Iris pigment epithelial cell (primary cell): Measurements from ENCODE around the gene MAP2K4.
"Not testable (repeated sequence)": the region's sequence is repeated elsewhere in the genome, so short reads cannot be mapped to it uniquely, and the experiment has no call there.

ENCODE experiments used
- DNase-seq: peaks from one replicate; pipeline ENCODE4 v3.0.0-alpha.2; 2011; ENCODE audit warnings: low read depth

The MAP2K4 gene

DNA sequence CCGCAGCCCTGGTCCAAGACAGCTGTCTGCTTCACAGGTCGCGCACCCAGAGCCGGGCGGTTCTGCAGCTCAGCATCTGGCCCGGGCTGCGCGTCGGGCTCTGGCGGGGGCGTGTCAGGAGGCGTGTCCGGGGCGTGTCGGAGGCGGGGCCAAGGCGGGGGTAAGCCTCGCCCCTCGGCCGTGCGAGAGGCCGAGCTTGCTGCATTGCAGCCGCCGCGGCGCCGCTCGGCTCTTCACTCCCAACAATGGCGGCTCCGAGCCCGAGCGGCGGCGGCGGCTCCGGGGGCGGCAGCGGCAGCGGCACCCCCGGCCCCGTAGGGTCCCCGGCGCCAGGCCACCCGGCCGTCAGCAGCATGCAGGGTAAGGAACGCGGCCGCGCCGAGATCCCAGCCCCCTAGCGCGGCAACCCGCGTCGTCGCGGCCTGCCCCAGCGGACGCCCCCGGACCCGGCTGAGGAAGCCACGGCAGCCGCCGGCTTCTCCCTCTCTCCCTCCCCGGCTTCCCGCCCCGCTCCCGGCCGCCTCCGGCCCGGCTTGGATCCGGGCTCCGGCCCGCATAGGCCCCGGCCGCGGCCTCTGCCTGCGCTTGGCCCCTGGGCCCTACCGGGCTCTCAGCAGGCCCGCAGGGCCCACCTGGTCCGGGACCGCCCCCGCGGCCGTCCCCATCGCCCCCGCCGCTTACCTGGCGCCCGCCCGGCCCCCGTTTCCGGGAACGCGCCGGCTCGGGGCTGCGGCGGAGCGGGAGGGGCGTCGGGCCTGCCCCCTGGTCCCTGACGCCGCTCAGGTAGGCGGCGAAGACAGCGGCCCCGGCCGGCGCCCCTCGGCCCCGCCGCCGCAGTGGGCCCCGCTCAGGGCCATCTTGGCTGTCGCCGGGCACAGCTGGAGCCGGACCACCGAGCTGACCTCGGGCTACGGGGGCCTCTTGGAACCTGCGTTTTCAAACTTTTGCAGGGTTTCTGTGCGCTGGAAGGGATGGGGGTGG lies at the start of gene MAP2K4:
Gene MAP2K4, plus strand, starts transcription at position 236 of the 981 bp plus-strand sequence. Its CDS starts 10 bp downstream, at position 246.
- peak; percentile 89 for DNase-seq

DNA sequence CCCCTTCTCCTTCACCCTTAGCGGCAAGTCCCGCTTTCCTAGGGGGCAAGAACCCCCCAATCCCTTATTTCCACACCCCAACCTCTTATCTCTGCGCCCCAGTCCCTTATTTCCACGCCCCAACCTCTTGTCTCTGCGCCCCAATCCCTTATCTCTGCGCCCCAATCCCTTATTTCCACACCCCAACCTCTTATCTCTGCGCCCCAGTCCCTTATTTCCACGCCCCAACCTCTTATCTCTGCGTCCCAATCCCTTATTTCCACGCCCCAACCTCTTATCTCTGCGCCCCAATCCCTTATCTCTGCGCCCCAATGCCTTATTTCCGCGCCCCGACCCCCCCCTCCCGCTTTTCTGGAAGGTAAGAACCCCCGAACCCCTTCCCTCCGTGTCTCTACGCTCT lies 47.9 kb upstream of the MAP2K4 start:
- DNase-seq, result not testable (repeated sequence)

GRCh38 chr17:11979795-11980194 lies 40.9 kb upstream of the MAP2K4 start:
- no peak for DNase-seq

DNA sequence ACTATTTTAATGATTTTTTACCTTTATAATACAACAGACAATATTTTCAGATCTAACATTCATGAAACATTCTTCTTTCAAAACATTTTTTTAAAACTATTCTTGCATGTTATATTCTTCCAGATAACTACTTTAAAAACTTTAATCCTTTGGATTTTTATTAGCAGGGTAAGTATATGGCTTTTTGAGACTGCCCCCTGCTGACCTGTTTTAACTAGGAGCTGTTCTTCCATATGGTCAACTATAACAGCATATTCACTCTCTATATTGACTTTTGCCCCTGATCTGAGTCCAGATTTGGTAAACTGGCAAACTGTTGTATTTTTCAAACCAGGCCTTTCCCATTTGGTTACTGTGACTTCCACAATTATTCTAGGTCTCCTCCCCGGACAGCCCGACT lies 39.9 kb upstream of the MAP2K4 start:
- peak; percentile 13 for DNase-seq

DNA sequence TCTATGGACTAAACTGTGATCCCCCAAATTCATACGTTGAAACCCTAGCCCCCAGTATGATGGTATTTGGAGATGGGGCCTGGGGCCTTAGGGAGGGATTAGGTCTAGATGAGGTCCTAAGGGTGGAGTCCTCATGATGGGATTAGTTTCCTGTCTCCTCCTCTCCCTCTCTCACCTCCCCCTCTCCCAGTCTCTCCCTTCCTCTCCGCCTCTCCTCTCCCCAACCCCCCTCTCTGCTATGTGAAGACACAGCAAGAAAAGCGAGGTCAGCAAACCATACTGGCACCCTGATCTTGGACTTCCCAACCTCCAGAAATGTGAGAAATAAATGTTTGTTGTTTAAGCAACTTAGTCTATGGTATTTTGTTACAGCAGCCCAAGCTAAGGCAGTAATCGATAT lies 38.8 kb upstream of the MAP2K4 start:
- DNase-seq, result no peak

DNA sequence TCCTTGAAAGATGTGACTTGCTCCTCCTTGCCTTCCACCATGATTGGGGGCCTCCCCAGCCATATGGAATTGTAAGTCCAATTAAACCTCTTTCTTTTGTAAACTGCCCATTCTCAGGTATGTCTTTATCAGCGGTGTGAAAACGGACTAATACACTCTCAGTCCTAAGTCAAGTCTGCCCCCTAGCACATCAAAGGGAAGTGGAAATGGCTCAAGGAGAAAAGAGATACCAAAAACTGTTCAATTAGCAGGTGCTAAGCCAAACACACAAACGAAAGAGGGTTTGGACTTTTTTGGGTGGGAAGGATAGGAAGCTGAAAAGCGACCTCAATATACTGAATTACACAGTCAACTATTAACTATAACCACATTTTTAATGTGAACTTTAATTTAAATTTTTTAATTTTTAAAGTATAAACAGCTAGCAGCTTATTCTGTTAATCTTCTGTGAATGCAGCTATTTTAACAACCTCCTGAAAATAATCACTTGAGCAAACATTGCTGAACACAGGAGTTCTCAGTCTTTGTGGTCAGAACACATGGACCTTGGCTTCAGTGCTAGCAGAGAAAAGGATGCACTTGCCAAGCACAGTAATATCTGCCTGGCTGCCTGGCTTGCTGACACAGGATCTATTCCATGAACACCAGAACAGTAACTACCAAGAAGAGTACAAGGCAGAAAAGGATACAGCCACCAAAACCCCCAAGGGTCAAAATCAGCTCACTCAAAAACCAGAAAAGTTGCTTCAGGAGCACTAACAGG lies 34.3 kb upstream of the MAP2K4 start:
- DNase-seq, result peak; percentile 14

DNA sequence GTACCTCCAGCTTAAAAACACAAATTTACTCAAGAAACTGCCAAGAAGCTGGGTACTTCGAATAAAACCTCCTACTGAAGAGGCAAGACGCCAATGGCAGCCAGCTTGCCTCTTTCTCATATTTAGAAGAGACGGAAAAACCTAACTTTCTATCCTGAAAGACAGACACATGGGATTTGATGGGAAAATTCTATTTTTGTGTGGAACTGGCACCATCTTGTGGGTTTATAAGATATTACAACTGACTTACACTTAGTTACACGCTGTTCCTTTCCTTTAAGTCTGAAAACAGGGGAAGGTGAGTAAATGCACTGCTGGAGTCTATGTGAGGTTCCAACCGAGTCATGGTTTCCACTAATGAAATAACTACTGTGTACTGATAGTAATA lies 33.7 kb upstream of the MAP2K4 start:
- DNase-seq, result peak; percentile 57

DNA sequence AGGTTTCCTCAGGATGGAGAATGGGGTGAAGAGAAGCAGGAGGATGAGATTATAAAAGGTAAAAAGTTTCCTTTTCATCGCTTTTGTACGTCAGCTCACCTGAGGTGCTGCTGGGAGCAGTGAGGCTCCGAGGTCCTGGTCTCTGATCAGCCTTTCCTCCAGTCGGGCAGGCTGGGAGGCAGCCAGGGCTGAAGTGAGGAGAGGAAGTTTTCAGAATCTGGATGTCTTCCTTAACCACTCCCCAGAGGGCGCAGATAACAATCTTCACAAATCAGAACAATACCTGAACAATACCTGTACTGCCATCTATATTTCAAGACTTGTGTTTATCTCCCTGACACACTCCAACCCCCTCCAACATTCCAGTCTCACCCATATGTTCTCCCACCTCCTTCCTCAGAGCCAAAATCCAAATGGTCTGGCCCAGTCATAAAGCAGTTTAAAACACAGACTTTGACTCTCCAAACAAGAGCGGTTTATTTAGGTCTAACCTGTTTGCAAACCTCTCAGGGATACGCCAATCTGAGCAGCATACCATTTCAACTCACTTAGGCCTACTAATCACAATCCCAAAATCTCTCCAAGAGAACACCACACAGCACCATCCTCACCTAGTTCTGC lies 30.2 kb upstream of the MAP2K4 start:
- DNase-seq, result no peak

DNA sequence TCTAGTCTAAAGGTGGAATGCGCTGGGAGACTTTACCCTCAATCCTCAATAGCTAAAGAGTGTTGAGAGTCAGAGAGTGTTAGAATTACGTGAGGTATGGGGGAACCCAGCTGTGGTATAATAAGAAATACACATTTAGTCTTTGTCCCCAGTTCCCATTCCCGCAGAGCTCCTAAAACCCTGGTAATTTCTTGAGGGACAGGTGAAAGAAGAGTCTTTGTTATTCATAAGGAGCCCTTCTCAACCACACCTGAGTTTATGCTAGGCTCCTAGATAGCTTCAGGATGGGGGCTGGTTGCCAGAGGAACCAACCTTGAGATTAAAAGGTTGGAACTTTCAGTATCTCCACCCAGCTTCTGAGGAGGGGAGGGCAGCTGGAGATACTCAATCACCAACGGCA lies 29.2 kb upstream of the MAP2K4 start:
- DNase-seq, result no peak

DNA sequence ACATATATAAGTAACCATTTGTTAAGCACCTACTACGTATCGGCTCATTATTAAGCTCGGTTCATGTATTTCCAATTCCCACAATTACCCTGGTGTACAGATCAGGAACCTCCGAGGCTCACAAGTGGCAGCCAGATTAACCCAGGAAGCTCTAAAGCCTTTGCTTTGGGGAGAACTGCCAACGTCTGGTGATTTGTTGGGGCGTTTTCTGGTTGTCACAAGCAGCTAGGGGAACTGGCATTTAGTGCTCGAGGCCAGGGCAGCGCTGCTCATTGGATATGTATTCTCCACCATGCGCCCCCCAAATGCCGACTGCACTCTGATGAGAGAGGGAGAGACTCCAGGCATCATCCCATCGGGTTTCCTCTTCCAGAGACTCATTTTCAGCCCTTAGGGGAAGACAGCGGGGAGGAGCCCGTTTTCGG lies 23.9 kb upstream of the MAP2K4 start:
- peak; percentile 33 for DNase-seq

- peak; percentile 96 for DNase-seq
Measured at GRCh38 chr17:11997147-11997971, 23.3 kb upstream of the MAP2K4 start, which contains the start of gene ZNF18. Gene ZNF18, minus strand, starts transcription at chr17:11997475. Its CDS starts 4,646 bp downstream, at chr17:11992829.

DNA sequence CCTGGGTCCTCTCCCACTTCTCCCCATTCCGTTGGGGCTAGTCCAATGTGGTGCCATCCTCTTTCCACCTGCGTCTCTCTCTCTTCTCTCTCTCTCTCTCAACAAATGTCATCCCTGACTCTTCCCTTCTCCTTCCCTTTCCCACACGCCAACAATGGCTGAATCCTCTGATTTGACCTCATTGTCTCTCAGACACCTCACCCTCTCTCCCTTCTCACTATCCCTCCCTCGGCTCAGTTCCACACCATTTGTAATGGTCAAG lies 22.8 kb upstream of the MAP2K4 start:
- no peak for DNase-seq

- peak; percentile 11 for DNase-seq
Measured at GRCh38 chr17:11999696-12000095, 21.0 kb upstream of the MAP2K4 start.

- DNase-seq, result no peak
Measured at GRCh38 chr17:12007466-12007865, 13.2 kb upstream of the MAP2K4 start.

DNA sequence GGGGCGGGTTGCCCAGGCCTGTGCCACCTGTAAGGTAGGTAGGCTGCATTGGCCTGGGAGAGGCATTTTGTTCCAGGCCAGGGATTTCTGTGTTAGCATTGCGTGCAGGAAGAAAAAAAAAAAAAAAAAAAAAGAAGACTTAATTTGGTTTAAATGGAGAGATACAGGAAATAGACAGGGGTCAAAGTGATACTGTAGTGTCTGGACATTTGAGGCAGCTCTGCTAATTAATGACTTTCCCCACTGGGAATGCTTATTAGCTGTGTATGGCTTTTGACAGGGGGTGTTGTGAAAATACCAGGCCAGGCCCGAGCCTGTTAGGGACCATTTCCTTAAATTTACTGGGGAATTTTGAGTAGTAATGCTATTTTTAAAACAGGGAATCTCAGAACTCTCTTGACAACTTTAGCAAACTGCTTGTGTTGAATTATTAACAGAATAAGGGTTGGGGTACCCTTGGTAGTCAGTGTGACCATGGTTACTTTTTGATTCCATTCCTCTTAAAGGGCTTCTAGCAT lies 1.0 kb downstream of the MAP2K4 start:
- DNase-seq, result no peak

DNA sequence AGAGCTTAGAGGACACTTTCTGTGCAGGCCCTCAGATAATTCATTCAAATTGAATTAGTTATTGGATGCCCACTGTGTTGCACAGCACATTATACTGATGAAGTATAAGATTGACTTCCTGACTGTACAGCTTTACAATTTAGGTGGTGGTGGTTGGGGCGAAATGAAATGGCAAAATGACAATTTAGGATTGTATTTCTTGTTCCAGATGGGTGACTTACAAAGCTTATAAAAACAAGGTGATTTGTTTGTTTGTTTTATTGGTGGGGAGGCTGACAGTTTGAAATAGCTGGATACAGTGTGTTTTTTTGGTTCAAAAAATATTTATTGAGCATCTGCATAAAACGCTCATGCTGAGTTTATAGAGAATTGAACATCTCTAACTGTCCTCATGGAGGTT lies 1.6 kb downstream of the MAP2K4 start:
- DNase-seq, result no peak

DNA sequence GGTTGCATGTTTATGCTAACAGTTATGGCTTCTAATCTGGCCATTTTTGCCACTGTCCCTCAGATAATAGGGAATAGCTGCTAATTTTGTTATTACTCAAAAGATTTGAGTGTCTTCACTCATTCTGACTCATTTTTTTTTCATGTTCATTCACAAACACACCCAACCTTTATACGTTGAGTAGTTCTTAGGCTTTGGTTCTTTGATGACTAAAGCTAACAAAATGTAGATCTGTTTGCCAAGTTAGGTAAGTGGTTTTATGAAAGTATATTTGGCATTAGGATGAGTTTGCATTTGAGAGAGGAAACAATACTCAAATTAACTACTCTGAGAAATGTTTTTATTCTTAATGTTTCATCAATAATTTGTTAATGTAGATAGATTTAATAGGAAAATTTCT lies 3.6 kb downstream of the MAP2K4 start:
- DNase-seq, result peak; percentile 85

GRCh38 chr17:12027658-12028057 lies 7.0 kb downstream of the MAP2K4 start:
- DNase-seq, result no peak

DNA sequence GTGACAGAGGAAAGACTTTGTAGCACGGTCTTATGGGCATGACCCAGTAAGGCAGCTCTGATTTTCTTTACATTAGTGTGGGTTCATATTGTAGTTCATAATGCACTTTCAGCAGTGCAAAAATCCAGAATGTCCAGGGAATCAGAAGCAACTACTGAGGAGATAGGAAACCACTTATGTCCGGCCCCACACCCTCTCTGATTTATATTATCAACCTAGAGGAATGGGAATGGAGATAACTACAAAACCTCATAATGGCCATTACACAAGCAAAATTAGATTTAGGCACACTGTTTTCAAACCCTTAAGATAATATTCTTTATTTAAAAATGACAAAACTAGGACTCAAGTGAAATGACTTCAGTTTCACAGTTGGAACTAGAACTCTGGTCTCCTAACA lies 7.9 kb downstream of the MAP2K4 start:
- DNase-seq, result no peak

GRCh38 chr17:12034538-12034937 lies 13.9 kb downstream of the MAP2K4 start:
- DNase-seq, result no peak

DNA sequence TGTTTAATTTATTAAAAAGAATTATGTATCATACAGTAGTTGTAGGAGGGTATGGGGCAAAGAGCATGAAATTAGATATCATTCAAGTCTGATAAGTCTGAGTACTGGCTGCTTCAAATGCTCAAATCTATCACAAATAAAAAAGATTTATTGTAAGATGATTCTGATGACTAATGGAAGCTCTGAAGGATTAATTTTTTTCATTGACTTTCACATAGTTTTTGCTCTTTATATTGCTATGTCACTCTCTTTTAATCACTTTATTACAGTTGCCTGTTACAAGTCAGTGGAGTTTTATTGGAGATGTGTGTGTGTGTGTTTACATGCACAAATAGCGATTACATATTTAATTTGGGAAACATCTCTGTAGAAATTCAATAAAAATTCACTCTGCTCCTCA lies 15.0 kb downstream of the MAP2K4 start:
- no peak for DNase-seq

- DNase-seq, result no peak
Measured at GRCh38 chr17:12037970-12038369, 17.3 kb downstream of the MAP2K4 start.
